Astrocyte of the cerebellum (primary cell): ENCODE data around the gene EXOC6B.

ENCODE experiments used
- DNase-seq: peaks from one replicate; pipeline ENCODE4 v3.0.0-alpha.2; 2011; ENCODE audit warnings: low read depth
- H3K4me3 ChIP-seq: 2 replicates; pipeline ENCODE4 v1.5.1; 2011; ENCODE audit warnings: mild to moderate bottlenecking, low read depth, low read length, moderate library complexity
- in situ Hi-C: cut with HindIII; loops from 2 replicates; pipeline ENCODE4 v1.10.0; 2017; ENCODE audit warnings: low sequenced_read_pairs
- TF ChIP-seq, protein P1 (sequence below): IDR thresholded peaks from 2 replicates; pipeline ENCODE4 v1.5.1; 2012; ENCODE audit warnings: low read length, low read depth, moderate library complexity, mild to moderate bottlenecking; ENCODE audit errors: missing control alignments

EXOC6B gene

DNA sequence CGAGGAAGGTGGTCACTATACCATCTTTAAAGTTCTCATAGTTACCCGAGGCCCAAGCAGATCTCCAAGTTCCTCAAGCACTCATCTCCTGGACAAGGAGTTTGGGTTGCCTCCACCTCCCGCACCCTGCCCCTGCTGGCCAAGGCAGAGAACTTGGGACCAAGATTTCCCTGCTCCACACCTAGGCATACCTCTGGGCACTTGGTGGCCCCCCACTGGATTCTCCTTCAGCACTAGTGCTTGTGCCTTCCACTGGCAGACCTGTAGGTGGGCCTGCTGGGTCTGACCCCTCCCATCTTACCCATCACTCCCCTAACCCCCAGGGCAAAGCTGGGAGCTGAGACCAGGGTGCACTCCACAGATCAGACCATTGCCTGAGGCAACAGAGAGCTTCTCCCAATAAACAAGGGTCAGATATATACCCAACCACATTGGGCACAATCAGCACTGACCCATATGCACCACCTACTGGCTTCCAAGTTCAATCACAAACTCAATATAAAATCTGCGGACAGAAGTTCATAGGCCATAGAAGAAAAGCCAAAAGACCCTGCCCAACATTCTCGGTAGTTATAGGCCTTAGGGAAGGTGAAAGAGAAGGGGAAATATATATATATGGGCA, 244.2 kb downstream of the EXOC6B start:
- TF ChIP-seq, protein P1, sequence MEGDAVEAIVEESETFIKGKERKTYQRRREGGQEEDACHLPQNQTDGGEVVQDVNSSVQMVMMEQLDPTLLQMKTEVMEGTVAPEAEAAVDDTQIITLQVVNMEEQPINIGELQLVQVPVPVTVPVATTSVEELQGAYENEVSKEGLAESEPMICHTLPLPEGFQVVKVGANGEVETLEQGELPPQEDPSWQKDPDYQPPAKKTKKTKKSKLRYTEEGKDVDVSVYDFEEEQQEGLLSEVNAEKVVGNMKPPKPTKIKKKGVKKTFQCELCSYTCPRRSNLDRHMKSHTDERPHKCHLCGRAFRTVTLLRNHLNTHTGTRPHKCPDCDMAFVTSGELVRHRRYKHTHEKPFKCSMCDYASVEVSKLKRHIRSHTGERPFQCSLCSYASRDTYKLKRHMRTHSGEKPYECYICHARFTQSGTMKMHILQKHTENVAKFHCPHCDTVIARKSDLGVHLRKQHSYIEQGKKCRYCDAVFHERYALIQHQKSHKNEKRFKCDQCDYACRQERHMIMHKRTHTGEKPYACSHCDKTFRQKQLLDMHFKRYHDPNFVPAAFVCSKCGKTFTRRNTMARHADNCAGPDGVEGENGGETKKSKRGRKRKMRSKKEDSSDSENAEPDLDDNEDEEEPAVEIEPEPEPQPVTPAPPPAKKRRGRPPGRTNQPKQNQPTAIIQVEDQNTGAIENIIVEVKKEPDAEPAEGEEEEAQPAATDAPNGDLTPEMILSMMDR: peak; percentile 10
- in situ Hi-C loops: loop anchor here (25.0 kb wide), 1 partner anchor 394 kb away; no protein-coding TSS in a partner anchor
- no peak for DNase-seq
- no peak overlapping the region for H3K4me3 ChIP-seq

DNA sequence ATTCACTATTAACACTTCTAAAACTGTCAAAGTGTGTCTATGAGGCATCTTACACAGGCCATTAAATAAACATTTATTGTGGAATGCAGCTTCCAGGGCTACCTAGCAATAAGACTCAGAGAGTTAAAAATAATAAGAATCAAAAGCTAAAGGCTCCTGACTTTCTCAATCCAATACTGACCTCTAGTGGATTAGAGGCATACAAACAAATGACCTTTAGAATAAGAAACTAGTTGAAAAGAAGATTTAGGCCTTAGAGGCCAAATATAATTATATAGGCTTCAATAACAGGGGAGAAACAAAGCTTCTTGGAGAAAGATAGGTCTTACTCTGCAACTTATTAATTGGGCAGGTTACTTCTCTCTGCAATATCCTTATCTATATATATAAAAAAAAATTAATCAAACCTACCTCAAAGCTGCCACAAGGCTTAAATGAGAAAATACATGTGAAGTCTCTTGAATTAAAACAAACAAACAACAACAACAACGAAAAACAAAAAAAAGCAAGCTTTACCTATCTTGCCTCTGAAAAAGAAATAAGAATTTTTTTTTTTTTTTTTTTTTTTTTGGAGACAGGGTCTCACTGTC, 246.1 kb downstream of the EXOC6B start:
- in situ Hi-C loops: loop anchor here (10.0 to 25.0 kb wide), 2 partner anchors 392 to 645 kb away; no protein-coding TSS in a partner anchor
- DNase-seq: peak; percentile 35
- TF ChIP-seq, protein P1: peak; percentile 41
- H3K4me3 ChIP-seq: no peak overlapping the region

DNA sequence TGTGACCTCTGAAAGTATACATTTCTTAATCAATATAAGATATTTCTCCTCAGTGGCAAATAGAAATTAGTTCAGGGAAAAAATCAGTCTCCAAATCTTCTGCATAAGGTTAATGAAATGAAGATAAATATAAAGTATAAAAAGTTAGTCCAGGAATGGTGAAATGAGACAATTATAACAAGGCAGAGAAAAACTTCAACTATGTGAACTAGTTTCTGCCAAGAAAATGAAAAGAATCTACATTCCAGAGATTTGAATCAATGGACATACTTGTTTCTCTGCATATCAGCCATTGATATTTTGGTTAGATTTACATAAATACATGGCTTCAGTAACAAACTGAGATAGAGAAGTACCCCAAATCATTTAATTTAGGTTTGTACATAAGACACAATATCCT, 249.0 kb downstream of the EXOC6B start:
- TF ChIP-seq, protein P1: no peak
- DNase-seq: no peak
- in situ Hi-C loops: loop anchor here (10.0 to 25.0 kb wide), 2 partner anchors 390 to 642 kb away; no protein-coding TSS in a partner anchor
- H3K4me3 ChIP-seq: no peak overlapping the region

- no peak overlapping the region for H3K4me3 ChIP-seq
- in situ Hi-C loops: loop anchor here (10.0 to 25.0 kb wide), 2 partner anchors 389 to 642 kb away; no protein-coding TSS in a partner anchor
- TF ChIP-seq, protein P1: no peak
- DNase-seq: no peak
These were observed 249.4 kb downstream of the EXOC6B start for GRCh38 chr2:72576459-72576858.

GRCh38 chr2:72574886-72575285, 250.9 kb downstream of the EXOC6B start:
- no peak for DNase-seq
- in situ Hi-C loops: loop anchor here (10.0 to 25.0 kb wide), 2 partner anchors 388 to 640 kb away; no protein-coding TSS in a partner anchor

GRCh38 chr2:72573232-72573631, 252.6 kb downstream of the EXOC6B start:
- TF ChIP-seq, protein P1: no peak
- no peak overlapping the region for H3K4me3 ChIP-seq
- in situ Hi-C loops: loop anchor here (10.0 kb wide), 1 partner anchor 638 kb away; no protein-coding TSS in a partner anchor
- DNase-seq: no peak

More at GRCh38 chr2:72574886-72575285, 250.9 kb downstream of the EXOC6B start:
- no peak overlapping the region for H3K4me3 ChIP-seq
- TF ChIP-seq, protein P1: no peak
